HepG2 (cell line): ENCODE results near the gene SPATA33. TPM values are rescaled to one million over a fixed set of nuclear protein-coding genes. Genes with fewer than 3 reads are reported as not detected.

Source experiments
- ATAC-seq: fragments of 200-7000 bp; cut with Tn5 transposase; 3 replicates; pipeline ENCODE4 v1.9.1; 2020; ENCODE audit warnings: mild to moderate bottlenecking, moderate library complexity
- BruUV-seq: library from RNA; stranded (reverse); fragments of 400-500 nt; replicated peaks from 2 replicates; lab custom pipeline; 2021; lab: Mats Ljungman, UMichigan
- CTCF ChIA-PET: fragments of 300-600 bp; formaldehyde crosslinking; extraction: SDS; loops from one replicate; lab custom pipeline; 2021; ENCODE audit warnings: low total read pairs, inconsistent platforms, low intra/inter-chr PET ratio; lab: Yijun Ruan, JAX
- POLR2A ChIA-PET: fragments of 350-600 bp; sonication (Branson Sonifier 250); formaldehyde crosslinking; loops from one replicate; lab custom pipeline; 2020; ENCODE audit warnings: antibody characterized with exemption, inconsistent platforms; lab: Yijun Ruan, JAX
- DNase-seq: peaks from one replicate; pipeline ENCODE4 v3.0.0-alpha.2; 2015; ENCODE audit warnings: low spot score
- FAIRE-seq: peaks from 3 replicates; lab custom pipeline; 2011; peaks lifted over from hg19 to GRCh38; lab: Jason Lieb, UNC
- H2AFZ ChIP-seq: one replicate; pipeline ENCODE4 v1.6.1; 2011; ENCODE audit warnings: low read length, inconsistent platforms
- H3K27ac ChIP-seq: fragments of 300-600 bp; 3 replicates; pipeline ENCODE4 v1.8.0; 2011; ENCODE audit warnings: mixed run types, mild to moderate bottlenecking, mixed read lengths, low read length, inconsistent platforms; ENCODE audit not compliant: insufficient read depth; ENCODE audit errors: extremely low read length
- H3K27me3 ChIP-seq, 2 experiments: fragments of 200-600 bp in 1 of 2; 2 replicates in 1 of 2; 3 replicates in 1 of 2; pipeline versions ENCODE4 v1.6.0 to v1.8.0; 2011; ENCODE audit warnings: low read length in 2 of 2, mild to moderate bottlenecking in 2 of 2, moderate library complexity in 2 of 2, inconsistent platforms in 1 of 2; ENCODE audit not compliant: insufficient read depth in 2 of 2, control insufficient read depth in 1 of 2
- H3K36me3 ChIP-seq, 2 experiments: fragments of 200-600 bp in 1 of 2; replicated peaks in 1 of 2; 2 replicates in 1 of 2; 3 replicates in 1 of 2; pipeline versions ENCODE4 v1.5.1 to v1.8.0; 2011; ENCODE audit warnings: low read length in 2 of 2, inconsistent platforms in 1 of 2; ENCODE audit not compliant: insufficient read depth in 2 of 2, control insufficient read depth in 1 of 2
- H3K4me1 ChIP-seq: 2 replicates; pipeline ENCODE4 v1.5.1; 2012; ENCODE audit warnings: low read length, inconsistent platforms; ENCODE audit not compliant: insufficient read depth
- H3K4me2 ChIP-seq: 2 replicates; pipeline ENCODE4 v1.6.0; 2011; ENCODE audit warnings: low read depth, low read length, inconsistent platforms
- H3K4me3 ChIP-seq, 3 experiments: fragments of 200-600 bp in 1 of 3; sonication (generic), shearing (Covaris generic) in 1 of 3; replicated peaks in 1 of 3; 2 replicates each; pipeline ENCODE4 v1.5.1; 2011 to 2016; ENCODE audit warnings: low read length in 3 of 3, inconsistent platforms in 2 of 3, low read depth in 2 of 3, mild to moderate bottlenecking in 2 of 3, control low read depth in 1 of 3, mixed read lengths in 1 of 3; ENCODE audit not compliant: insufficient read depth in 1 of 3
- H3K79me2 ChIP-seq: one replicate; pipeline ENCODE4 v1.6.1; 2011; ENCODE audit warnings: low read length, inconsistent platforms; ENCODE audit not compliant: insufficient read depth
- H3K9ac ChIP-seq: 2 replicates; pipeline ENCODE4 v1.6.0; 2011; ENCODE audit warnings: mild to moderate bottlenecking, low read depth, low read length, inconsistent platforms; ENCODE audit not compliant: insufficient read depth
- H3K9me3 ChIP-seq: 2 replicates; pipeline ENCODE4 v1.5.1; 2012; ENCODE audit warnings: mild to moderate bottlenecking, low read length
- H4K20me1 ChIP-seq: 2 replicates; pipeline ENCODE4 v1.6.0; 2011; ENCODE audit warnings: inconsistent platforms, mild to moderate bottlenecking, low read length, moderate library complexity; ENCODE audit not compliant: insufficient read depth
- ETV6 ChIP-seq: sonication (generic); formaldehyde crosslinking; conservative IDR thresholded peaks from 2 replicates; pipeline ENCODE4 v1.4.0; 2020; ENCODE audit warnings: missing genetic modification reagents
- HDAC2 ChIP-seq: sonication (generic); formaldehyde crosslinking; IDR thresholded peaks from 2 replicates; pipeline ENCODE4 v1.4.0; 2020; ENCODE audit warnings: missing genetic modification reagents
- MLLT10 ChIP-seq: sonication (generic); formaldehyde crosslinking; IDR thresholded peaks from 2 replicates; pipeline ENCODE4 v1.4.0; 2020; ENCODE audit warnings: missing genetic modification reagents
- NKX3-1 ChIP-seq: sonication (generic); formaldehyde crosslinking; IDR thresholded peaks from 2 replicates; pipeline ENCODE4 v1.5.0; 2020; ENCODE audit warnings: missing genetic modification reagents
- ZFP36L1 ChIP-seq: sonication (generic); formaldehyde crosslinking; IDR thresholded peaks from 2 replicates; pipeline ENCODE4 v1.8.0; 2022; ENCODE audit warnings: mild to moderate bottlenecking, missing genetic modification reagents, moderate library complexity
- ZNF124 ChIP-seq: sonication (generic); formaldehyde crosslinking; IDR thresholded peaks from 2 replicates; pipeline ENCODE4 v1.4.0; 2020; ENCODE audit warnings: missing genetic modification reagents
- ZNF589 ChIP-seq: sonication (generic); formaldehyde crosslinking; conservative IDR thresholded peaks from 2 replicates; pipeline ENCODE4 v1.8.0; 2022; ENCODE audit warnings: mild to moderate bottlenecking, moderate library complexity, missing genetic modification reagents
- ZNF670 ChIP-seq: sonication (generic); formaldehyde crosslinking; IDR thresholded peaks from 2 replicates; pipeline ENCODE4 v1.8.0; 2022; ENCODE audit warnings: mild to moderate bottlenecking, missing genetic modification reagents, borderline replicate concordance
- ZNF7 ChIP-seq: IDR thresholded peaks from 2 replicates; pipeline ENCODE4 v1.6.1; 2016; ENCODE audit warnings: missing biosample characterization, missing genetic modification reagents
- ZNF782 ChIP-seq: sonication (generic); formaldehyde crosslinking; IDR thresholded peaks from 2 replicates; pipeline ENCODE4 v1.4.0; 2020; ENCODE audit warnings: missing genetic modification reagents, mild to moderate bottlenecking, borderline replicate concordance
- ZUFSP ChIP-seq: sonication (generic); formaldehyde crosslinking; IDR thresholded peaks from 2 replicates; pipeline ENCODE4 v1.9.0; 2021; ENCODE audit warnings: missing genetic modification reagents, mild to moderate bottlenecking, borderline replicate concordance
- WGBS: methylation state at CpG from one replicate; pipeline ENCODE4 v1.1.6; 2017; ENCODE audit warnings: low lambda C conversion rate; 5-methylcytosine and 5-hydroxymethylcytosine counted together
- in situ Hi-C: cut with HindIII; loops from 2 replicates; pipeline ENCODE4 v1.10.0; 2017; ENCODE audit warnings: low pct_unique_long_range_greater_than_20kb; ENCODE audit not compliant: extremely low pct_ligation_motif_present
- intact Hi-C: fragments of 100-400 bp; cut with micrococcal nuclease; formaldehyde crosslinking; loops from one replicate; pipeline ENCODE4 v1.10.0; 2022; ENCODE audit not compliant: unreplicated experiment
- polyA plus RNA-seq, 8 experiments: library from polyadenylated mRNA; depleted of rRNA in 3 of 8; stranded (reverse) in 7 of 8; unstranded in 1 of 8; fragments of >200 nt; fragmentation: Illumina TruSeq in 4 of 8; extraction: Trizol in 4 of 8; gene quantifications; 2 replicates each; pipeline versions ENCODE4 v1.2.1 to v1.2.3, GENCODE V29; 2011 to 2016; ENCODE audit warnings: low read depth in 4 of 8, missing spikeins in 1 of 8, mixed read lengths in 1 of 8; ENCODE audit not compliant: insufficient read depth in 1 of 8
- total RNA-seq, 5 experiments: library from RNA; depleted of rRNA; stranded (reverse); fragments of >200 nt; fragmentation: Illumina TruSeq; extraction: Trizol; gene quantifications; 2 replicates each; pipeline ENCODE4 v1.2.3, GENCODE V29; 2016; ENCODE audit warnings: low read depth in 1 of 5
- TF ChIP-seq, protein P1 (sequence below): sonication (generic); formaldehyde crosslinking; IDR thresholded peaks from 2 replicates; pipeline ENCODE4 v1.4.0; 2020; ENCODE audit warnings: mild to moderate bottlenecking, low read depth, missing genetic modification reagents
- TF ChIP-seq, protein P2 (sequence below): fragments of 450-650 bp; IDR thresholded peaks from 2 replicates; pipeline ENCODE4 v1.6.1; 2016
- TF ChIP-seq, protein P3 (sequence below): sonication (generic); formaldehyde crosslinking; IDR thresholded peaks from 2 replicates; pipeline ENCODE4 v1.8.0; 2022; ENCODE audit warnings: mild to moderate bottlenecking, missing genetic modification reagents
- TF ChIP-seq, protein P4 (sequence below): sonication (generic); formaldehyde crosslinking; IDR thresholded peaks from 2 replicates; pipeline ENCODE4 v1.4.0; 2020; ENCODE audit warnings: missing genetic modification reagents, borderline replicate concordance

SPATA33 gene
- total and polyA plus RNA-seq, 2 of the 13 experiments (the other 11 are each of a cell fraction or from before 2014, with no cell fraction given) = 5.7 to 11.0 TPM

DNA sequence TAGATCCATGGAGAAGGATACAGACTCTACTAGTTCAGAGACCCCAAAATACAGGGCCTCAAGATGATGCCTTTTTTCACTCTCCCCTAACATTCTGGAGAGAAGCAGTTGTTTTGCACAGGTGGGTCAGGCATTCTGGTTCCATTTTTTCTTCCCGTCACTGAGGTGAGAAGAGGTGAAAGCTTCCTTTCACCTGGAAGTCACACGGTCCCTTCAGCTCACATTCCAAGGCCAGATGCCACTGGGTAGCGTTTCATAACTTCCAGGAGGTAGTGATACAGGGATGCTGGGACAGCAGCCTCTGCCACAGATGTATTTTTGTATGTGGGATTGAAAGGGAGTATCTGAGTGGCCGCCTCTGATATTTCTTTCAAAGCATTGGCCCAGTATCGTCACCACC, 30.8 kb downstream of the SPATA33 start:
- peak overlapping the region; percentile 8; the same call in 1 of the 2 replicates for H3K9ac ChIP-seq
- no peaks in the 10 kb centered on the region for H4K20me1 ChIP-seq
- H3K4me2 ChIP-seq = peak overlapping the region; percentile 0; the same call in 1 of the 2 replicates
- no peak overlapping the region for H3K4me3 ChIP-seq
- no peaks in the 10 kb centered on the region for H3K27me3 ChIP-seq
- ATAC-seq (no peak), FAIRE-seq (peak; percentile 40), DNase-seq (no peak)
- peak overlapping the region; percentile 89 for H3K27ac ChIP-seq
- no TSS peak for BruUV-seq
- POLR2A ChIA-PET = interaction anchor here (0.6 to 3.2 kb wide), 3 partner anchors 12 to 498 kb away, joined by 3 to 20 read pairs (median 13); partner anchors contain the start of genes CHMP1A and SPATA33
- intact Hi-C loops (no loop called here), in situ Hi-C loops (no loop called here)
- 75% methylated on average over 5 of the region's 5 CpGs for WGBS
- peaks cover 73% of the 10 kb centered on the region for H3K4me1 ChIP-seq
- H2AFZ ChIP-seq = no peak overlapping the region
- no peaks in the 10 kb centered on the region for H3K36me3 ChIP-seq
- peaks cover 15% of the 10 kb centered on the region for H3K9me3 ChIP-seq
- H3K79me2 ChIP-seq = no peaks in the 10 kb centered on the region
- CTCF ChIA-PET = no interaction called here
- TF ChIP-seq ZNF124 = no peak
- peak; percentile 15; the same call in 1 of the 2 replicates for TF ChIP-seq HDAC2 (CRISPR knock-in tag)
- TF ChIP-seq ZNF782 = no peak
- TF ChIP-seq ZNF670 (CRISPR knock-in tag) = no peak
- no peak for TF ChIP-seq ZUFSP (CRISPR knock-in tag)
- no peak for TF ChIP-seq ZNF7
- TF ChIP-seq, protein P1, sequence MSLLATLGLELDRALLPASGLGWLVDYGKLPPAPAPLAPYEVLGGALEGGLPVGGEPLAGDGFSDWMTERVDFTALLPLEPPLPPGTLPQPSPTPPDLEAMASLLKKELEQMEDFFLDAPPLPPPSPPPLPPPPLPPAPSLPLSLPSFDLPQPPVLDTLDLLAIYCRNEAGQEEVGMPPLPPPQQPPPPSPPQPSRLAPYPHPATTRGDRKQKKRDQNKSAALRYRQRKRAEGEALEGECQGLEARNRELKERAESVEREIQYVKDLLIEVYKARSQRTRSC (CRISPR knock-in tag) = no peak
- no peak for TF ChIP-seq MLLT10 (CRISPR knock-in tag)
- no peak for TF ChIP-seq ZNF589
- TF ChIP-seq, protein P2, sequence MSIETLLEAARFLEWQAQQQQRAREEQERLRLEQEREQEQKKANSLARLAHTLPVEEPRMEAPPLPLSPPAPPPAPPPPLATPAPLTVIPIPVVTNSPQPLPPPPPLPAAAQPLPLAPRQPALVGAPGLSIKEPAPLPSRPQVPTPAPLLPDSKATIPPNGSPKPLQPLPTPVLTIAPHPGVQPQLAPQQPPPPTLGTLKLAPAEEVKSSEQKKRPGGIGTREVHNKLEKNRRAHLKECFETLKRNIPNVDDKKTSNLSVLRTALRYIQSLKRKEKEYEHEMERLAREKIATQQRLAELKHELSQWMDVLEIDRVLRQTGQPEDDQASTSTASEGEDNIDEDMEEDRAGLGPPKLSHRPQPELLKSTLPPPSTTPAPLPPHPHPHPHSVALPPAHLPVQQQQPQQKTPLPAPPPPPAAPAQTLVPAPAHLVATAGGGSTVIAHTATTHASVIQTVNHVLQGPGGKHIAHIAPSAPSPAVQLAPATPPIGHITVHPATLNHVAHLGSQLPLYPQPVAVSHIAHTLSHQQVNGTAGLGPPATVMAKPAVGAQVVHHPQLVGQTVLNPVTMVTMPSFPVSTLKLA = no peak
- no peak for TF ChIP-seq NKX3-1
- 0 out of 2 replicates have a peak, but pooled peaks have one; percentile 18 for TF ChIP-seq ETV6 (CRISPR knock-in tag)
- TF ChIP-seq, protein P3, sequence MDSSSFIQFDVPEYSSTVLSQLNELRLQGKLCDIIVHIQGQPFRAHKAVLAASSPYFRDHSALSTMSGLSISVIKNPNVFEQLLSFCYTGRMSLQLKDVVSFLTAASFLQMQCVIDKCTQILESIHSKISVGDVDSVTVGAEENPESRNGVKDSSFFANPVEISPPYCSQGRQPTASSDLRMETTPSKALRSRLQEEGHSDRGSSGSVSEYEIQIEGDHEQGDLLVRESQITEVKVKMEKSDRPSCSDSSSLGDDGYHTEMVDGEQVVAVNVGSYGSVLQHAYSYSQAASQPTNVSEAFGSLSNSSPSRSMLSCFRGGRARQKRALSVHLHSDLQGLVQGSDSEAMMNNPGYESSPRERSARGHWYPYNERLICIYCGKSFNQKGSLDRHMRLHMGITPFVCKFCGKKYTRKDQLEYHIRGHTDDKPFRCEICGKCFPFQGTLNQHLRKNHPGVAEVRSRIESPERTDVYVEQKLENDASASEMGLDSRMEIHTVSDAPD (CRISPR knock-in tag) = no peak
- TF ChIP-seq ZFP36L1 (CRISPR knock-in tag) = no peak
- TF ChIP-seq, protein P4, sequence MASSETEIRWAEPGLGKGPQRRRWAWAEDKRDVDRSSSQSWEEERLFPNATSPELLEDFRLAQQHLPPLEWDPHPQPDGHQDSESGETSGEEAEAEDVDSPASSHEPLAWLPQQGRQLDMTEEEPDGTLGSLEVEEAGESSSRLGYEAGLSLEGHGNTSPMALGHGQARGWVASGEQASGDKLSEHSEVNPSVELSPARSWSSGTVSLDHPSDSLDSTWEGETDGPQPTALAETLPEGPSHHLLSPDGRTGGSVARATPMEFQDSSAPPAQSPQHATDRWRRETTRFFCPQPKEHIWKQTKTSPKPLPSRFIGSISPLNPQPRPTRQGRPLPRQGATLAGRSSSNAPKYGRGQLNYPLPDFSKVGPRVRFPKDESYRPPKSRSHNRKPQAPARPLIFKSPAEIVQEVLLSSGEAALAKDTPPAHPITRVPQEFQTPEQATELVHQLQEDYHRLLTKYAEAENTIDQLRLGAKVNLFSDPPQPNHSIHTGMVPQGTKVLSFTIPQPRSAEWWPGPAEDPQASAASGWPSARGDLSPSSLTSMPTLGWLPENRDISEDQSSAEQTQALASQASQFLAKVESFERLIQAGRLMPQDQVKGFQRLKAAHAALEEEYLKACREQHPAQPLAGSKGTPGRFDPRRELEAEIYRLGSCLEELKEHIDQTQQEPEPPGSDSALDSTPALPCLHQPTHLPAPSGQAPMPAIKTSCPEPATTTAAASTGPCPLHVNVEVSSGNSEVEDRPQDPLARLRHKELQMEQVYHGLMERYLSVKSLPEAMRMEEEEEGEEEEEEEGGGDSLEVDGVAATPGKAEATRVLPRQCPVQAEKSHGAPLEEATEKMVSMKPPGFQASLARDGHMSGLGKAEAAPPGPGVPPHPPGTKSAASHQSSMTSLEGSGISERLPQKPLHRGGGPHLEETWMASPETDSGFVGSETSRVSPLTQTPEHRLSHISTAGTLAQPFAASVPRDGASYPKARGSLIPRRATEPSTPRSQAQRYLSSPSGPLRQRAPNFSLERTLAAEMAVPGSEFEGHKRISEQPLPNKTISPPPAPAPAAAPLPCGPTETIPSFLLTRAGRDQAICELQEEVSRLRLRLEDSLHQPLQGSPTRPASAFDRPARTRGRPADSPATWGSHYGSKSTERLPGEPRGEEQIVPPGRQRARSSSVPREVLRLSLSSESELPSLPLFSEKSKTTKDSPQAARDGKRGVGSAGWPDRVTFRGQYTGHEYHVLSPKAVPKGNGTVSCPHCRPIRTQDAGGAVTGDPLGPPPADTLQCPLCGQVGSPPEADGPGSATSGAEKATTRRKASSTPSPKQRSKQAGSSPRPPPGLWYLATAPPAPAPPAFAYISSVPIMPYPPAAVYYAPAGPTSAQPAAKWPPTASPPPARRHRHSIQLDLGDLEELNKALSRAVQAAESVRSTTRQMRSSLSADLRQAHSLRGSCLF (CRISPR knock-in tag) = no peak
